Measurements from ENCODE around the gene RANBP9. TPM values are rescaled to one million over a fixed set of nuclear protein-coding genes. Genes with fewer than 3 reads are reported as not detected.

The RANBP9 gene
- total and polyA plus RNA-seq, 2 of the 13 experiments (the other 11 are each of a cell fraction or from before 2014, with no cell fraction given) = 26.6 to 30.6 TPM

GRCh38 chr6:13590574-13591153 lies 121.0 kb downstream of the RANBP9 start (continued):
- TF ChIP-seq LCORL (IDR thresholded peaks at IDR 0.05) (peak; percentile 25; the same call in 1 of the 2 replicates), LCORL (CRISPR knock-in tag; IDR thresholded peaks at IDR 0.05) (no peak), NR2F6 (IDR thresholded peaks at IDR 0.05) (no peak), NR2F6 (CRISPR knock-in tag; IDR thresholded peaks at IDR 0.05) (no peak), YEATS4 (CRISPR knock-in tag; IDR thresholded peaks at IDR 0.05; ENCODE audit: borderline replicate concordance) (no peak), TARDBP (CRISPR knock-in tag; IDR thresholded peaks at IDR 0.05) (0 out of 2 replicates have a peak, but pooled peaks have one; percentile 21)

GRCh38 chr6:13589801-13590200 lies 121.8 kb downstream of the RANBP9 start:
- in situ Hi-C loops (cut with HindIII; ENCODE audit: extremely low pct_ligation_motif_present, low pct_unique_long_range_greater_than_20kb) = no loop called here
- FAIRE-seq = no peak
- DNase-seq (ENCODE audit: low spot score) = no peak
- TF ChIP-seq ZBTB40 (IDR thresholded peaks at IDR 0.05) (no peak), ZBTB40 (CRISPR knock-in tag; IDR thresholded peaks at IDR 0.05) (no peak), ZNF710 (CRISPR knock-in tag; IDR thresholded peaks at IDR 0.05; ENCODE audit: borderline replicate concordance) (no peak), HINFP (CRISPR knock-in tag; IDR thresholded peaks at IDR 0.05; ENCODE audit: low read depth) (no peak), HMG20B (CRISPR knock-in tag; conservative IDR thresholded peaks at IDR 0.05) (no peak), ZSCAN31 (CRISPR knock-in tag; IDR thresholded peaks at IDR 0.05; ENCODE audit: low read depth) (no peak)

More at GRCh38 chr6:13589801-13590200, 121.8 kb downstream of the RANBP9 start:
- no peaks in the 10 kb centered on the region for H3K27me3 ChIP-seq (ENCODE audit: control insufficient read depth in 1 of 2, insufficient read depth in 2 of 2, low read length in 2 of 2)
- H3K79me2 ChIP-seq (ENCODE audit: insufficient read depth, low read length) = no peaks in the 10 kb centered on the region
- H2AFZ ChIP-seq (ENCODE audit: low read length) = no peak overlapping the region
- H4K20me1 ChIP-seq (ENCODE audit: insufficient read depth, low read length) = no peaks in the 10 kb centered on the region
- BruUV-seq (replicated peaks) = no TSS peak
- H3K4me2 ChIP-seq (ENCODE audit: low read depth, low read length) = no peak overlapping the region
- ChIA-PET CTCF (ENCODE audit: low intra/inter-chr PET ratio, low total read pairs) (no interaction called here), POLR2A (no interaction called here)
- no peak for ATAC-seq
- no peaks in the 10 kb centered on the region for H3K4me1 ChIP-seq (ENCODE audit: insufficient read depth, low read length)
- no peak overlapping the region for H3K4me3 ChIP-seq (replicated peaks in 1 of 3; ENCODE audit: insufficient read depth in 1 of 3, low read depth in 2 of 3, low read length in 3 of 3)
- no peak overlapping the region for H3K9ac ChIP-seq (ENCODE audit: insufficient read depth, low read depth, low read length)
- H3K36me3 ChIP-seq (replicated peaks in 1 of 2; ENCODE audit: control insufficient read depth in 1 of 2, insufficient read depth in 2 of 2, low read length in 2 of 2) = peaks cover 15 to 39% of the 10 kb centered on the region in 2 experiments
- 98% methylated on average over 9 of the region's 9 CpGs for WGBS (ENCODE audit: low lambda C conversion rate)
- H3K27ac ChIP-seq (ENCODE audit: extremely low read length, insufficient read depth, low read length) = no peak overlapping the region
- H3K9me3 ChIP-seq (ENCODE audit: low read length) = no peaks in the 10 kb centered on the region
- intact Hi-C loops (cut with micrococcal nuclease; ENCODE audit: unreplicated experiment) = no loop called here
